ENCODE results near the gene TOX3.

GRCh38 chr16:52393448-52393847 is 153.5 kb downstream of the TOX3 start:
- no peak for TF ChIP-seq YY2 (tag by site-specific recombination; IDR thresholded peaks at IDR 0.05)
- no peak for TF ChIP-seq ZSCAN23 (tag by site-specific recombination; IDR thresholded peaks at IDR 0.05)
- TF ChIP-seq ZNF133 (tag by site-specific recombination; IDR thresholded peaks at IDR 0.05) = no peak
- no peak for TF ChIP-seq ZNF530 (tag by site-specific recombination; IDR thresholded peaks at IDR 0.05; ENCODE audit: low read depth)
- no peak for TF ChIP-seq ZNF610 (tag by site-specific recombination; IDR thresholded peaks at IDR 0.05; ENCODE audit: borderline replicate concordance)
- TF ChIP-seq CTCF (tag by site-specific recombination; IDR thresholded peaks at IDR 0.05) = no peak
- no peak for TF ChIP-seq ZNF311 (tag by site-specific recombination; IDR thresholded peaks at IDR 0.05; ENCODE audit: borderline replicate concordance)
- no peak for TF ChIP-seq ZNF707 (tag by site-specific recombination; IDR thresholded peaks at IDR 0.05)
- TF ChIP-seq ZNF660 (tag by site-specific recombination; IDR thresholded peaks at IDR 0.05) = no peak
- no peak for TF ChIP-seq ZNF274 (IDR thresholded peaks at IDR 0.05; ENCODE audit: low read length)
- no peak for TF ChIP-seq ZNF274 (tag by site-specific recombination; IDR thresholded peaks at IDR 0.05; ENCODE audit: borderline replicate concordance)

All from HEK293 (cell line).